Astrocyte (in vitro differentiated cells and primary cell): ENCODE results near the gene ABL2. TPM values are rescaled to one million over a fixed set of nuclear protein-coding genes. Genes with fewer than 3 reads are reported as not detected.

Experiments
- DNase-seq: peaks from one replicate; pipeline ENCODE4 v3.0.0-alpha.2; 2010; ENCODE audit warnings: low read depth
- FAIRE-seq: peaks from 2 replicates; lab custom pipeline; 2011; peaks lifted over from hg19 to GRCh38; lab: Jason Lieb, UNC
- H2AFZ ChIP-seq: 2 replicates; pipeline ENCODE4 v1.6.0; 2012; ENCODE audit warnings: low read depth, low read length, inconsistent platforms
- H3K27ac ChIP-seq: 2 replicates; pipeline ENCODE4 v1.5.1; 2011; ENCODE audit warnings: low read depth, low read length, inconsistent platforms
- H3K27me3 ChIP-seq: 2 replicates; pipeline ENCODE4 v1.6.0; 2011; ENCODE audit warnings: low read length, inconsistent platforms; ENCODE audit not compliant: insufficient read depth
- H3K36me3 ChIP-seq: 2 replicates; pipeline ENCODE4 v1.5.1; 2011; ENCODE audit warnings: low read length, inconsistent platforms; ENCODE audit not compliant: insufficient read depth
- H3K4me1 ChIP-seq: 2 replicates; pipeline ENCODE4 v1.5.1; 2011; ENCODE audit warnings: low read length, inconsistent platforms; ENCODE audit not compliant: insufficient read depth
- H3K4me2 ChIP-seq: 2 replicates; pipeline ENCODE4 v1.6.0; 2012; ENCODE audit warnings: low read length, inconsistent platforms
- H3K4me3 ChIP-seq: 2 replicates; pipeline ENCODE4 v1.5.1; 2011; ENCODE audit warnings: low read depth, mild to moderate bottlenecking, low read length, inconsistent platforms; ENCODE audit not compliant: insufficient read depth
- H3K79me2 ChIP-seq: 2 replicates; pipeline ENCODE4 v1.6.0; 2012; ENCODE audit warnings: mild to moderate bottlenecking, low read length, inconsistent platforms; ENCODE audit not compliant: insufficient read depth
- H3K9ac ChIP-seq: 2 replicates; pipeline ENCODE4 v1.6.0; 2012; ENCODE audit warnings: mild to moderate bottlenecking, low read length, inconsistent platforms
- H3K9me3 ChIP-seq: 2 replicates; pipeline ENCODE4 v1.5.1; 2012; ENCODE audit warnings: low read depth, mild to moderate bottlenecking, low read length, inconsistent platforms; ENCODE audit not compliant: insufficient read depth
- H4K20me1 ChIP-seq: 2 replicates; pipeline ENCODE4 v1.6.0; 2012; ENCODE audit warnings: low read length, inconsistent platforms; ENCODE audit not compliant: insufficient read depth
- H3K27ac Mint-ChIP-seq: one replicate; pipeline ENCODE4 v1.8.0; 2021; ENCODE audit warnings: mild to moderate bottlenecking, mixed read lengths; ENCODE audit not compliant: unreplicated experiment
- H3K27me3 Mint-ChIP-seq: one replicate; pipeline ENCODE4 v1.8.0; 2021; ENCODE audit warnings: low read depth, mixed read lengths; ENCODE audit not compliant: unreplicated experiment
- H3K36me3 Mint-ChIP-seq: one replicate; pipeline ENCODE4 v1.8.0; 2021; ENCODE audit warnings: low read depth, mixed read lengths; ENCODE audit not compliant: unreplicated experiment
- H3K4me1 Mint-ChIP-seq: one replicate; pipeline ENCODE4 v1.8.0; 2021; ENCODE audit warnings: low read depth, mixed read lengths; ENCODE audit not compliant: unreplicated experiment
- H3K4me3 Mint-ChIP-seq: one replicate; pipeline ENCODE4 v1.8.0; 2021; ENCODE audit warnings: mild to moderate bottlenecking, moderate library complexity, mixed read lengths; ENCODE audit not compliant: unreplicated experiment
- H3K9me3 Mint-ChIP-seq: one replicate; pipeline ENCODE4 v1.8.0; 2021; ENCODE audit warnings: mild to moderate bottlenecking, mixed read lengths; ENCODE audit not compliant: unreplicated experiment
- EZH2 ChIP-seq: IDR thresholded peaks from 2 replicates; pipeline ENCODE4 v1.6.1; 2012; ENCODE audit warnings: mild to moderate bottlenecking, low read length, inconsistent platforms; ENCODE audit not compliant: insufficient read depth
- total RNA-seq: library from RNA; stranded (reverse); gene quantifications from 2 replicates; pipeline ENCODE4 v1.2.1, GENCODE V29; 2021
- TF ChIP-seq, protein P1 (sequence below): IDR thresholded peaks from 2 replicates; pipeline ENCODE4 v1.5.1; 2011; ENCODE audit warnings: low read depth, mild to moderate bottlenecking, inconsistent platforms, low read length, moderate library complexity; ENCODE audit not compliant: insufficient read depth

The ABL2 gene
- total RNA-seq, 1 donor from 2014 or later: 110 TPM

DNA sequence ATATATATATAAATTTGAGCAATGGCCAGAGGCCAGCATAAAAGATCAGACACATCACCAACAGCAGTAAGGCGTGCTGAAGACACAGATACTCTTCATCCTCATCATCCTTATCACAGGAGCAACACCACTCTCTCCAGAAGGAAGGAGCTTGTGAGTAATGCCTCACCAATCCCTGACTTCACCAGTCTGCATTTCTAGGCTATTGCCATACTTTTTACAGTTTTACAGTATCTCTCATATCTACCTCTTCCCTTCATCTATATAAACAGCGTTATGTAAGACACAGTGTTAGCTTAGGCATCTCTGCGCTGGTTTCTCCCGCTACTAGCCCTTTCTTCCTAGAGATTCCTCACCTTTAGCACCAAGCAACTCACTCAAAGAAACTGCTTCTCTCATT, 2.4 kb upstream of the ABL2 start:
- peaks cover 3% of the 10 kb centered on the region for H3K36me3 ChIP-seq
- Mint-ChIP-seq H3K9me3 (no peaks in the 10 kb centered on the region), H3K36me3 (no peaks in the 10 kb centered on the region), H3K27me3 (no peaks in the 10 kb centered on the region), H3K27ac (peak overlapping the region; percentile 76), H3K4me3 (no peak overlapping the region), H3K4me1 (peaks cover 21% of the 10 kb centered on the region)
- no peak overlapping the region for H2AFZ ChIP-seq
- no peak for FAIRE-seq
- H4K20me1 ChIP-seq: peaks cover 18% of the 10 kb centered on the region
- H3K9me3 ChIP-seq: no peaks in the 10 kb centered on the region
- H3K4me3 ChIP-seq: no peak overlapping the region
- peak overlapping the region; percentile 37 for H3K4me2 ChIP-seq
- peak overlapping the region; percentile 35 for H3K9ac ChIP-seq
- no peaks in the 10 kb centered on the region for H3K27me3 ChIP-seq
- H3K27ac ChIP-seq: peak overlapping the region; percentile 65
- peaks cover 20% of the 10 kb centered on the region for H3K79me2 ChIP-seq
- peaks cover 30% of the 10 kb centered on the region for H3K4me1 ChIP-seq
- peak; percentile 58 for DNase-seq
- TF ChIP-seq, protein P1, sequence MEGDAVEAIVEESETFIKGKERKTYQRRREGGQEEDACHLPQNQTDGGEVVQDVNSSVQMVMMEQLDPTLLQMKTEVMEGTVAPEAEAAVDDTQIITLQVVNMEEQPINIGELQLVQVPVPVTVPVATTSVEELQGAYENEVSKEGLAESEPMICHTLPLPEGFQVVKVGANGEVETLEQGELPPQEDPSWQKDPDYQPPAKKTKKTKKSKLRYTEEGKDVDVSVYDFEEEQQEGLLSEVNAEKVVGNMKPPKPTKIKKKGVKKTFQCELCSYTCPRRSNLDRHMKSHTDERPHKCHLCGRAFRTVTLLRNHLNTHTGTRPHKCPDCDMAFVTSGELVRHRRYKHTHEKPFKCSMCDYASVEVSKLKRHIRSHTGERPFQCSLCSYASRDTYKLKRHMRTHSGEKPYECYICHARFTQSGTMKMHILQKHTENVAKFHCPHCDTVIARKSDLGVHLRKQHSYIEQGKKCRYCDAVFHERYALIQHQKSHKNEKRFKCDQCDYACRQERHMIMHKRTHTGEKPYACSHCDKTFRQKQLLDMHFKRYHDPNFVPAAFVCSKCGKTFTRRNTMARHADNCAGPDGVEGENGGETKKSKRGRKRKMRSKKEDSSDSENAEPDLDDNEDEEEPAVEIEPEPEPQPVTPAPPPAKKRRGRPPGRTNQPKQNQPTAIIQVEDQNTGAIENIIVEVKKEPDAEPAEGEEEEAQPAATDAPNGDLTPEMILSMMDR: no peak
- no peak for TF ChIP-seq EZH2

DNA sequence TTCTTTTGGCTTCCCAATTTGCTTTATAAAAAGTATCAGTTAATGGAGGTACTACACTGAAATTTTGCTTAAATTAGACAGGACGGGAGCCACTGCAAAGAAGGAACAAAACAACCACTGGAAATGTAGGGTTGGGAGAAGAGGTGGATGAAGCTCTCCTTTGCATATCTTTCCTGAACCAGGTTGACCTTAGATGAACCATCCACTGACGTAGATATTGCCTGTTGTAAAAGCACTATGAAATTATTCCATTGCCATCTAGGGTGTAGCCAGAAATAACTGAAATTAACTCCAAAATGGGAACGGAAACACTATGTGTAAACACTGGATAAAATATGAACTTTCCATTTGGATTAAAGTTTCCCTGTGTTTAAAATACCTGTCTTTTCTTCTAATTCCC, 1.2 kb upstream of the ABL2 start:
- FAIRE-seq: no peak
- Mint-ChIP-seq H3K36me3 (no peaks in the 10 kb centered on the region), H3K4me3 (peak overlapping the region; percentile 90), H3K4me1 (peaks cover 21% of the 10 kb centered on the region), H3K27ac (peak overlapping the region; percentile 22), H3K27me3 (no peaks in the 10 kb centered on the region), H3K9me3 (no peaks in the 10 kb centered on the region)
- Histone ChIP-seq H3K36me3 (peaks cover 3% of the 10 kb centered on the region), H3K27ac (peak overlapping the region; percentile 92), H3K27me3 (no peaks in the 10 kb centered on the region), H3K4me1 (peaks cover 30% of the 10 kb centered on the region), H3K4me2 (peak overlapping the region; percentile 99), H3K79me2 (peaks cover 30% of the 10 kb centered on the region), H3K9me3 (no peaks in the 10 kb centered on the region), H3K4me3 (peak overlapping the region; percentile 1), H2AFZ (no peak overlapping the region), H4K20me1 (peaks cover 24% of the 10 kb centered on the region), H3K9ac (peak overlapping the region; percentile 26)
- DNase-seq: no peak
- TF ChIP-seq EZH2: no peak
- TF ChIP-seq, protein P1: no peak

DNA sequence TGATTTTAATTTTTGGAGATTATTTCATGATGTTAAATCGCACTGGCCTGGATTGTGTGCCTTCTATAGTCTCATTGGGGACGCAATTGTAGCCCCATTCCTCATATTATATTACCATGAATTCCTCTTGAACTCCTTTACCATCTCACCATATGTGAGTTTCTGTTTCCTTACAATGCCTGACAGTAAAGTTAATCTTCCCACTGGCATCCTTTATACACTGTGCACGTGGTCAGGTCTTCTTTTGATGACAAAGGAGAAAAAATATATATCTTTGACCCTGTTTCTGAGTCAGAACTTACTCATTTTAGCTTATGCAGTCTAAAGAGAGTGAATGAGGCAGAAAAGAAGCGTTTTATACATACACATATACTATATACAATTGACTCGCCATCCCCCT, 774 bp upstream of the ABL2 start:
- Mint-ChIP-seq H3K27me3 (no peaks in the 10 kb centered on the region), H3K9me3 (no peaks in the 10 kb centered on the region), H3K27ac (peak overlapping the region; percentile 82), H3K4me3 (peak overlapping the region; percentile 90), H3K4me1 (peaks cover 21% of the 10 kb centered on the region), H3K36me3 (no peaks in the 10 kb centered on the region)
- DNase-seq: peak; percentile 53
- Histone ChIP-seq H3K4me2 (peak overlapping the region; percentile 99), H3K36me3 (peaks cover 3% of the 10 kb centered on the region), H3K9me3 (no peaks in the 10 kb centered on the region), H3K4me1 (peaks cover 30% of the 10 kb centered on the region), H3K27me3 (no peaks in the 10 kb centered on the region), H4K20me1 (peaks cover 28% of the 10 kb centered on the region), H3K27ac (peak overlapping the region; percentile 92), H2AFZ (peak overlapping the region; percentile 89), H3K79me2 (peaks cover 34% of the 10 kb centered on the region), H3K9ac (peak overlapping the region; percentile 91), H3K4me3 (peak overlapping the region; percentile 80)
- TF ChIP-seq, protein P1: no peak
- TF ChIP-seq EZH2: no peak
- no peak for FAIRE-seq
